ENCODE measurements around the gene NLE1. TPM values are rescaled to one million over a fixed set of nuclear protein-coding genes. Genes with fewer than 3 reads are reported as not detected.
A peak's percentile ranks its signal among the peaks of the same experiment; 100 is the strongest.
"Not testable (repeated sequence)": the region's sequence is repeated elsewhere in the genome, so short reads cannot be mapped to it uniquely, and the experiment has no call there.

Gene NLE1
- total RNA-seq, 1 experiment from 2014 or later: 36.2 TPM

DNA sequence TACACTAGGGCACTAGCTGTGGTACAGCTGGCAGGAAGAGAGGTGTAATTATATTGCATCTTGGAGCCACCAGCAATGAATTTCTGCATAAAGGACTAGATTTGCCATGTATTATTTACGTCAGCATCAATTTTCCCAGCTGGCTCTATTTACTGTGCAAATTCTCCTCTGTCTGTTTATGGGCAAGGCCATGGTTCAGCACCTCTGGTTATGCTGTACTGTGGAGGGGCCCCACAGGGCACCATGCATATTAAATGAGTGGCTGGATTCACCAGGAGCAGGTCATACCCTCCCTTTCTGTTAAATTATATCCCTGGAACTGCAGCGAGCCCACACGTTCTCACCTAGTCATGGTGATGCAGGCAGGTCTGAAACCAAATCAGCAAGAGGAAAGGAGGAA, 42.2 kb downstream of the NLE1 start:
- Mint-ChIP-seq H3K27me3 (ENCODE audit: insufficient read depth, unreplicated experiment) (no peaks in the 10 kb centered on the region), H3K27ac (ENCODE audit: low read depth, unreplicated experiment) (no peak overlapping the region), H3K4me3 (ENCODE audit: unreplicated experiment) (no peak overlapping the region), H3K4me1 (ENCODE audit: insufficient read depth, unreplicated experiment) (peaks cover 7% of the 10 kb centered on the region), H3K36me3 (ENCODE audit: insufficient read depth, unreplicated experiment) (peaks cover 28% of the 10 kb centered on the region), H3K9me3 (ENCODE audit: unreplicated experiment) (no peaks in the 10 kb centered on the region)
- DNase-seq (ENCODE audit: unreplicated experiment): no peak
- BruUV-seq (replicated peaks): no TSS peak
- ChIA-PET POLR2A (no interaction called here), CTCF (interaction anchor here (1.3 kb wide), 1 partner anchor 10 kb away, joined by 3 read pairs; no protein-coding TSS in a partner anchor)
- TF ChIP-seq, protein P1, sequence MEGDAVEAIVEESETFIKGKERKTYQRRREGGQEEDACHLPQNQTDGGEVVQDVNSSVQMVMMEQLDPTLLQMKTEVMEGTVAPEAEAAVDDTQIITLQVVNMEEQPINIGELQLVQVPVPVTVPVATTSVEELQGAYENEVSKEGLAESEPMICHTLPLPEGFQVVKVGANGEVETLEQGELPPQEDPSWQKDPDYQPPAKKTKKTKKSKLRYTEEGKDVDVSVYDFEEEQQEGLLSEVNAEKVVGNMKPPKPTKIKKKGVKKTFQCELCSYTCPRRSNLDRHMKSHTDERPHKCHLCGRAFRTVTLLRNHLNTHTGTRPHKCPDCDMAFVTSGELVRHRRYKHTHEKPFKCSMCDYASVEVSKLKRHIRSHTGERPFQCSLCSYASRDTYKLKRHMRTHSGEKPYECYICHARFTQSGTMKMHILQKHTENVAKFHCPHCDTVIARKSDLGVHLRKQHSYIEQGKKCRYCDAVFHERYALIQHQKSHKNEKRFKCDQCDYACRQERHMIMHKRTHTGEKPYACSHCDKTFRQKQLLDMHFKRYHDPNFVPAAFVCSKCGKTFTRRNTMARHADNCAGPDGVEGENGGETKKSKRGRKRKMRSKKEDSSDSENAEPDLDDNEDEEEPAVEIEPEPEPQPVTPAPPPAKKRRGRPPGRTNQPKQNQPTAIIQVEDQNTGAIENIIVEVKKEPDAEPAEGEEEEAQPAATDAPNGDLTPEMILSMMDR (IDR thresholded peaks at IDR 0.05; ENCODE audit: unreplicated experiment): no peak
- intact Hi-C loops (cut with micrococcal nuclease): no loop called here

- CTCF ChIA-PET: interaction anchor here (1.2 to 2.0 kb wide), 2 partner anchors 8 to 19 kb away, joined by 3 to 7 read pairs; no protein-coding TSS in a partner anchor
- intact Hi-C loops (cut with micrococcal nuclease): no loop called here
- no peaks in the 10 kb centered on the region for H3K9me3 Mint-ChIP-seq (ENCODE audit: unreplicated experiment)
- no peaks in the 10 kb centered on the region for H3K27me3 Mint-ChIP-seq (ENCODE audit: insufficient read depth, unreplicated experiment)
- H3K4me1 Mint-ChIP-seq (ENCODE audit: insufficient read depth, unreplicated experiment): peaks cover 7% of the 10 kb centered on the region
- no peak overlapping the region for H3K27ac Mint-ChIP-seq (ENCODE audit: low read depth, unreplicated experiment)
- BruUV-seq (replicated peaks): no TSS peak
- H3K4me3 Mint-ChIP-seq (ENCODE audit: unreplicated experiment): no peak overlapping the region
- DNase-seq (ENCODE audit: unreplicated experiment): no peak
- TF ChIP-seq, protein P1 (IDR thresholded peaks at IDR 0.05; ENCODE audit: unreplicated experiment): no peak
- POLR2A ChIA-PET: interaction anchor here (0.6 to 0.7 kb wide), 2 partner anchors 45 to 280 kb away, joined by 3 read pairs; no protein-coding TSS in a partner anchor
- peaks cover 21% of the 10 kb centered on the region for H3K36me3 Mint-ChIP-seq (ENCODE audit: insufficient read depth, unreplicated experiment)
Observed at GRCh38 chr17:35097776-35098175, 44.3 kb downstream of the NLE1 start.

GRCh38 chr17:35095741-35096140, 46.4 kb downstream of the NLE1 start:
- intact Hi-C loops (cut with micrococcal nuclease): no loop called here
- Mint-ChIP-seq H3K27me3 (ENCODE audit: insufficient read depth, unreplicated experiment) (no peaks in the 10 kb centered on the region), H3K9me3 (ENCODE audit: unreplicated experiment) (no peaks in the 10 kb centered on the region), H3K27ac (ENCODE audit: low read depth, unreplicated experiment) (no peak overlapping the region), H3K36me3 (ENCODE audit: insufficient read depth, unreplicated experiment) (peaks cover 15% of the 10 kb centered on the region), H3K4me1 (ENCODE audit: insufficient read depth, unreplicated experiment) (peaks cover 7% of the 10 kb centered on the region), H3K4me3 (ENCODE audit: unreplicated experiment) (no peak overlapping the region)
- TF ChIP-seq, protein P1 (IDR thresholded peaks at IDR 0.05; ENCODE audit: unreplicated experiment): no peak
- DNase-seq (ENCODE audit: unreplicated experiment): no peak
- ChIA-PET POLR2A (interaction anchor here (0.8 to 4.5 kb wide), 3 partner anchors 24 to 115 kb away, joined by 4 to 14 read pairs (median 4); partner anchors contain the start of genes RAD51D and RFFL), CTCF (interaction anchor here (0.7 to 2.1 kb wide), 3 partner anchors 17 to 71 kb away, joined by 3 to 15 read pairs (median 5); partner anchors contain the start of gene RAD51D)
- no TSS peak for BruUV-seq (replicated peaks)

- Mint-ChIP-seq H3K27ac (ENCODE audit: low read depth, unreplicated experiment) (peak overlapping the region; percentile 79), H3K9me3 (ENCODE audit: unreplicated experiment) (no peaks in the 10 kb centered on the region), H3K4me3 (ENCODE audit: unreplicated experiment) (no peak overlapping the region), H3K27me3 (ENCODE audit: insufficient read depth, unreplicated experiment) (no peaks in the 10 kb centered on the region), H3K4me1 (ENCODE audit: insufficient read depth, unreplicated experiment) (peaks cover 7% of the 10 kb centered on the region), H3K36me3 (ENCODE audit: insufficient read depth, unreplicated experiment) (peaks cover 8% of the 10 kb centered on the region)
- ChIA-PET CTCF (interaction anchor here (0.5 to 2.1 kb wide), 9 partner anchors 9 to 609 kb away, joined by 3 to 15 read pairs (median 3); partner anchors contain the start of gene RAD51D), POLR2A (interaction anchor here (0.6 to 4.5 kb wide), 6 partner anchors 9 to 868 kb away, joined by 3 to 14 read pairs (median 4); partner anchors contain the start of gene RFFL)
- no TSS peak for BruUV-seq (replicated peaks)
- intact Hi-C loops (cut with micrococcal nuclease): no loop called here
- TF ChIP-seq, protein P1 (IDR thresholded peaks at IDR 0.05; ENCODE audit: unreplicated experiment): no peak
- peak; percentile 91 for DNase-seq (ENCODE audit: unreplicated experiment)
Observed at GRCh38 chr17:35094902-35095301, 47.2 kb downstream of the NLE1 start.

GRCh38 chr17:35090707-35091106, 51.4 kb downstream of the NLE1 start:
- intact Hi-C loops (cut with micrococcal nuclease); H3K4me3 Mint-ChIP-seq (ENCODE audit: unreplicated experiment); H3K27me3 Mint-ChIP-seq (ENCODE audit: insufficient read depth, unreplicated experiment); H3K9me3 Mint-ChIP-seq (ENCODE audit: unreplicated experiment); H3K36me3 Mint-ChIP-seq (ENCODE audit: insufficient read depth, unreplicated experiment); DNase-seq (ENCODE audit: unreplicated experiment); H3K27ac Mint-ChIP-seq (ENCODE audit: low read depth, unreplicated experiment); BruUV-seq (replicated peaks): not testable (repeated sequence)
- POLR2A ChIA-PET: interaction anchor here (0.9 to 1.3 kb wide), 2 partner anchors 47 to 110 kb away, joined by 3 to 4 read pairs; no protein-coding TSS in a partner anchor
- peaks cover 18% of the 10 kb centered on the region for H3K4me1 Mint-ChIP-seq (ENCODE audit: insufficient read depth, unreplicated experiment)
- CTCF ChIA-PET: interaction anchor here (0.6 to 3.1 kb wide), 13 partner anchors 10 to 680 kb away, joined by 3 to 30 read pairs (median 5); partner anchors contain the start of gene RFFL

All from MCF 10A (cell line).